ENCODE measurements around the gene ZNF622. TPM values are rescaled to one million over a fixed set of nuclear protein-coding genes. Genes with fewer than 3 reads are reported as not detected.

The ZNF622 gene
- total RNA-seq, 2 experiments from 2014 or later: 52.5 to 54.1 TPM

GRCh38 chr5:16505140-16505891 is 39.7 kb upstream of the ZNF622 start:
- no peak for TF ChIP-seq CTCF (IDR thresholded peaks at IDR 0.05)
- no peak overlapping the region for H3K4me3 Mint-ChIP-seq
- H3K4me1 ChIP-seq (ENCODE audit: insufficient read depth, low read length): peaks cover 3% of the 10 kb centered on the region
- no peak overlapping the region for H3K27ac ChIP-seq (ENCODE audit: low read depth in 1 of 2, low read length in 2 of 2)
- DNase-seq (no peak), ATAC-seq (ENCODE audit: poor library complexity) (no peak)
- peaks cover 43% of the 10 kb centered on the region for H3K36me3 Mint-ChIP-seq (ENCODE audit: low read depth)
- CTCF ChIA-PET: no interaction called here
- H3K27ac Mint-ChIP-seq: no peak overlapping the region
- POLR2A ChIA-PET: interaction anchor here (0.7 kb wide), 1 partner anchor 16 kb away, joined by 3 read pairs; no protein-coding TSS in a partner anchor
- no peaks in the 10 kb centered on the region for H3K9me3 ChIP-seq (ENCODE audit: control insufficient read depth in 1 of 2, insufficient read depth in 1 of 2, low read length in 2 of 2)
- no peaks in the 10 kb centered on the region for H3K9me3 Mint-ChIP-seq
- no peaks in the 10 kb centered on the region for H3K27me3 Mint-ChIP-seq
- intact Hi-C loops (cut with DNase I, micrococcal nuclease): no loop called here
- no peak overlapping the region for H3K4me3 ChIP-seq (ENCODE audit: low read length)
- peaks cover 2% of the 10 kb centered on the region for H3K36me3 ChIP-seq (ENCODE audit: insufficient read depth, low read length)
- no peaks in the 10 kb centered on the region for H3K27me3 ChIP-seq (ENCODE audit: control insufficient read depth in 1 of 2, insufficient read depth in 2 of 2, low read length in 2 of 2)
- H3K4me1 Mint-ChIP-seq (ENCODE audit: low read depth): peaks cover 25% of the 10 kb centered on the region

GRCh38 chr5:16504571-16504970 is 39.0 kb upstream of the ZNF622 start:
- ChIA-PET CTCF (no interaction called here), POLR2A (no interaction called here)
- Histone ChIP-seq H3K4me1 (ENCODE audit: insufficient read depth, low read length) (peaks cover 3% of the 10 kb centered on the region), H3K27me3 (ENCODE audit: control insufficient read depth in 1 of 2, insufficient read depth in 2 of 2, low read length in 2 of 2) (no peaks in the 10 kb centered on the region), H3K36me3 (ENCODE audit: insufficient read depth, low read length) (peaks cover 2% of the 10 kb centered on the region), H3K4me3 (ENCODE audit: low read length) (no peak overlapping the region), H3K9me3 (ENCODE audit: control insufficient read depth in 1 of 2, insufficient read depth in 1 of 2, low read length in 2 of 2) (no peaks in the 10 kb centered on the region), H3K27ac (ENCODE audit: low read depth in 1 of 2, low read length in 2 of 2) (no peak overlapping the region)
- intact Hi-C loops (cut with DNase I, micrococcal nuclease): no loop called here
- ATAC-seq (ENCODE audit: poor library complexity): no peak
- Mint-ChIP-seq H3K4me1 (ENCODE audit: low read depth) (peaks cover 19% of the 10 kb centered on the region), H3K4me3 (no peak overlapping the region), H3K27ac (no peak overlapping the region), H3K27me3 (no peaks in the 10 kb centered on the region), H3K36me3 (ENCODE audit: low read depth) (peaks cover 50% of the 10 kb centered on the region), H3K9me3 (no peaks in the 10 kb centered on the region)
- no peak for TF ChIP-seq CTCF (IDR thresholded peaks at IDR 0.05)
- no peak for DNase-seq

- H3K9me3 Mint-ChIP-seq: peaks cover 3% of the 10 kb centered on the region
- Histone ChIP-seq H3K4me1 (ENCODE audit: insufficient read depth, low read length) (no peaks in the 10 kb centered on the region), H3K9me3 (ENCODE audit: control insufficient read depth in 1 of 2, insufficient read depth in 1 of 2, low read length in 2 of 2) (peaks cover 3 to 5% of the 10 kb centered on the region in 2 experiments), H3K4me3 (ENCODE audit: low read length) (no peak overlapping the region), H3K27me3 (ENCODE audit: control insufficient read depth in 1 of 2, insufficient read depth in 2 of 2, low read length in 2 of 2) (no peaks in the 10 kb centered on the region), H3K27ac (ENCODE audit: low read depth in 1 of 2, low read length in 2 of 2) (no peak overlapping the region), H3K36me3 (ENCODE audit: insufficient read depth, low read length) (peaks cover 2% of the 10 kb centered on the region)
- ATAC-seq (ENCODE audit: poor library complexity): no peak
- ChIA-PET CTCF (no interaction called here), POLR2A (no interaction called here)
- H3K4me1 Mint-ChIP-seq (ENCODE audit: low read depth): peaks cover 14% of the 10 kb centered on the region
- no peak overlapping the region for H3K27ac Mint-ChIP-seq
- no peaks in the 10 kb centered on the region for H3K27me3 Mint-ChIP-seq
- DNase-seq: no peak
- no peak for TF ChIP-seq CTCF (IDR thresholded peaks at IDR 0.05)
- H3K36me3 Mint-ChIP-seq (ENCODE audit: low read depth): peaks cover 64% of the 10 kb centered on the region
- H3K4me3 Mint-ChIP-seq: no peak overlapping the region
- intact Hi-C loops (cut with DNase I, micrococcal nuclease): no loop called here
These were observed 37.3 kb upstream of the ZNF622 start for GRCh38 chr5:16502866-16503265.

All from CD4-positive, alpha-beta T cell (primary cell).